KOPT-K1 (cell line): ENCODE results near the gene BFAR.
"Not testable (repeated sequence)": the region's sequence is repeated elsewhere in the genome, so short reads cannot be mapped to it uniquely, and the experiment has no call there.

ENCODE experiments used
- H3K27ac ChIP-seq: fragments of 200-600 bp; sonication (generic); 2 replicates; pipeline ENCODE4 v1.5.1; 2016; ENCODE audit warnings: antibody characterized with exemption, mild to moderate bottlenecking, low read depth, low read length; ENCODE audit not compliant: poor library complexity, severe bottlenecking
- H3K36me3 ChIP-seq: fragments of 200-600 bp; sonication (generic); 2 replicates; pipeline ENCODE4 v1.5.1; 2017; ENCODE audit warnings: antibody characterized with exemption, mild to moderate bottlenecking, low read length, moderate library complexity; ENCODE audit not compliant: insufficient read depth
- H3K9me3 ChIP-seq: fragments of 200-600 bp; sonication (generic); 2 replicates; pipeline ENCODE4 v1.5.1; 2017; ENCODE audit warnings: antibody characterized with exemption, low read length, mild to moderate bottlenecking; ENCODE audit not compliant: insufficient read depth, poor library complexity, severe bottlenecking

The BFAR gene

GRCh38 chr16:14628806-14629611 is 3.7 kb upstream of the BFAR start:
- peaks cover 46% of the 10 kb centered on the region for H3K36me3 ChIP-seq
- peak overlapping the region; percentile 82 for H3K27ac ChIP-seq
- H3K9me3 ChIP-seq: no peaks in the 10 kb centered on the region

DNA sequence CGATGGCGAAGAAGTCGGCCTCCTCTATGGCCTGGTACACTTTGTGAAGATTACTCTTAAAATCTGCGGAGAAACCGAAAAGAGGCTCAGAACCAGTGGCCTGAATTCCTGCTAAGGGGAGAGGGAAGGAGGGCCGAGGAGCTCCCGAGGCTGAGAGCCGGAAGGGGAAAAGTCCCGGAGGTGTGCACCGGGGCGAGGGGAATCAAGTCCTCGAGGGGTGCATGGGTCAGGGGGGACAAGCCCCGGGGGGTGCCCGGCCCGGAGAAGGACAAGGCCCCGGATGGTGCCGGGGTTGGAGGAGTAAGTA is 3.2 kb upstream of the BFAR start:
- no peaks in the 10 kb centered on the region for H3K9me3 ChIP-seq
- peaks cover 45% of the 10 kb centered on the region for H3K36me3 ChIP-seq
- peak overlapping the region; percentile 82 for H3K27ac ChIP-seq

GRCh38 chr16:14629919-14630619 is 2.7 kb upstream of the BFAR start, which contains the start of gene PARN:
Gene PARN, minus strand, starts transcription at chr16:14630260. Its CDS starts 135 bp downstream, at chr16:14630125.
- H3K9me3 ChIP-seq: no peaks in the 10 kb centered on the region
- H3K27ac ChIP-seq: peak within 1 kb of the TSS; percentile 82
- H3K36me3 ChIP-seq: peaks cover 45% of the 10 kb centered on the region

DNA sequence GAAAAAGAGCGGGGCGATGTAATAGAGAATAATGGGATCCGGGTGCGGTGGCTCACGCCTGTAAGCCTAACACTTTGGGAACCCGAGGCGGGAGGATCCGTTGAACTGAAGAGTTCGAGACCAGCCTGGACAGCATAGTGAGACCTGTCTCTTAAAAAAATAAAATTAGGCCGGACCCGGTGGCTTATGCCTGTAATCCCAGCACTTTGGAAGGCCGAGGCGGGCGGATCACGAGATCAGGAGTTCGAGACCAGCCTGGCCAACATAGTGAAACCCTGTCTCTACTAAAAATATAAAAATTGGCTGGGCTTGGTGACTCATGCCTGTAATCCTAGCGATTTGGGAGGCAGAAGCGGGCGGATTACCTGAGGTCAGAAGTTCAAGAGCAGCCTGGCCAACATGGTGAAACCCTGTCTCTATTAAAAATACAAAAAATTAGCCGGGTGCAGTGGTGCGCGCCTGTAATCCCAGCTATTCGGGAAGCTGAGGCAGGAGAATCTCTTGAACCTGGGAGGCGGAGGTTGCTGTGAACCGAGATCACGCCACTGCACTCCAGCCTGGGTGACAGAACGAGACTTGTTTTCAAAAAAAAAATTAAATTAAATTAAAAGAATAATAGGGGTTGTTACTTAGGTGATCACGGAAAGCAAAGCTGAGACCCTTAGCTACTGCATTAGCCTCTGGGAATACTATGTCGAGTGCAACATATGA is 2.0 kb upstream of the BFAR start:
- H3K36me3 ChIP-seq: peaks cover 45% of the 10 kb centered on the region

GRCh38 chr16:14634389-14634725 is 1.6 kb downstream of the BFAR start:
- H3K9me3 ChIP-seq: no peaks in the 10 kb centered on the region
- H3K27ac ChIP-seq: no peak overlapping the region
- H3K36me3 ChIP-seq: peaks cover 43% of the 10 kb centered on the region

More for the DNA sequence above, 2.0 kb upstream of the BFAR start:
- H3K9me3 ChIP-seq: not testable (repeated sequence)
- peak overlapping the region; percentile 82 for H3K27ac ChIP-seq

DNA sequence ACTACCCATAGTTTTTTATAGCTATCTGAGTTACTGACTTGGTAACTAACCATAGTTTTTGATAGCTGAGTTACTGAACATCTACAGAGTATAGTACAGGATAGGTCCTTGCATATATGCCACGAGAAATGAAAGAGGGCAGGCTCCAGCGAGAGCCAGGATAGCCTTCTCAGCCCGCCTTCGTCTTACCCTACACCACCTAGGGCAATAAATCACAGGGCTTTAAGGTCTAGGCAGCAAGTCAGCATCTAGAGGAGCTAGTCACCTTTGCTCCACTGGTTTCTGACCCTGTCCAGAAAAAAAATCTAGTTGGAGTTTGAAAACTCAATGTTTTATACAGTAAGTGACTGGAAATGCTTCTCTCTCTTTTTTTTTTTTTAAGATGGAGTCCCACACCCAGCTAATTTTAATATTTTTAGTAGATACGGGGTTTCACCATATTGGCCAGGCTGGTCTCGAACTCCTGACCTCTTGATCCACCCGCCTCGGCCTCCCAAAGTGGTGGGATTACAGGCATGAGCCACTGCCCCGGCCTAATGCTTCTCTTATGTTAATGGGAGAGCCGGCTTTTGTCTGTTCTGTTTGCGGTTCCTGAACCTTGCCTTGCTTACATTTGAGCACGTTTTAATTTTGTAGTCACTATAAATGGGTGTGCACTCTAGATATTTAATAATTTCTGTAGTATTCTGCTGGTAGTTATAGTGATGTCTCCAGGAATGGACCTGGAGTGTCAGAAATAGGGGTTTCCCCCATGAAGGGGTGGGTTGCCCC is 2.8 kb downstream of the BFAR start:
- Histone ChIP-seq H3K27ac (no peak overlapping the region), H3K36me3 (peaks cover 55% of the 10 kb centered on the region), H3K9me3 (no peaks in the 10 kb centered on the region)

DNA sequence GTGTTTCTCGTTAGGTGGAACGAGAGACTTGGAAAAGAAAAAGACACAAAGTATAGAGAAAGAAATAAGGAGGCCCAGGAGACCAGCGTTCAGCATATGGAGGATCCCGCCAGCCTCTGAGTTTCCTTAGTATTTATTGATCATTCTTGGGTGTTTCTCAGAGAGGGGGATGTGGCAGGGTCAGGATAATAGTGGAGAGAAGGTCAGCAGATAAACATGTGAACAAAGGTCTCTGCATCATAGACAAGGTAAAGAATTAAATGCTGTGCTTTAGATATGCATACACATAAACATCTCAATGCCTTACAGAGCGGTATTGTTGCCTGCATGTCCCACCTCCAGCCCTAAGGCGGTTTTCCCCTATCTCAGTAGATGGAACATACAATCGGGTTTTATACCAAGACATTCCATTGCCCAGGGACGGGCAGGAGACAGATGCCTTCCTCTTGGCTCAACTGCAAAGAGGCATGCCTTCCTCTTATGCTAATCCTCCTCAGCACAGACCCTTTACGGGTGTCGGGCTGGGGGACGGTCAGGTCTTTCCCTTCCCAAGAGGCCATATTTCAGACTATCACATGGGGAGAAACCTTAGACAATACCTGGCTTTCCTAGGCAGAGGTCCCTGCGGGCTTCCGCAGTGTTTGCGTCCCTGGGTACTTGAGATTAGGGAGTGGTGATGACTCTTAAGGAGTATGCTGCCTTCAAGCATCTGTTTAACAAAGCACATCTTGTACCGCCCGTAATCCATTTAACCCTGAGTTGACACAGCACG is 3.6 kb downstream of the BFAR start:
- peaks cover 62% of the 10 kb centered on the region for H3K36me3 ChIP-seq
- H3K27ac ChIP-seq, H3K9me3 ChIP-seq: not testable (repeated sequence)

DNA sequence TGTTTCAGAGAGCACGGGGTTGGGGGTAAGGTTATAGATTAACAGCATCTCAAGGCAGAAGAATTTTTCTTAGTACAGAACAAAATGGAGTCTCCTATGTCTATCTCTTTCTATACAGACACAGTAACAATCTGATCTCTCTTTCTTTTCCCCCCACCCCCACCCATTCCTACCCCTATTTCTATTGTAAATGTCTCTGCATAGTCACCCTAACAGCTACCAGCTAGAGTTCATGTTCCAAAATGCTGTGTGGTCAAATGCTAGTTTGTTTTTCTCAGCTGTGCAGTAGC is 4.1 kb downstream of the BFAR start:
- H3K27ac ChIP-seq, H3K9me3 ChIP-seq: not testable (repeated sequence)
- H3K36me3 ChIP-seq: peaks cover 66% of the 10 kb centered on the region

DNA sequence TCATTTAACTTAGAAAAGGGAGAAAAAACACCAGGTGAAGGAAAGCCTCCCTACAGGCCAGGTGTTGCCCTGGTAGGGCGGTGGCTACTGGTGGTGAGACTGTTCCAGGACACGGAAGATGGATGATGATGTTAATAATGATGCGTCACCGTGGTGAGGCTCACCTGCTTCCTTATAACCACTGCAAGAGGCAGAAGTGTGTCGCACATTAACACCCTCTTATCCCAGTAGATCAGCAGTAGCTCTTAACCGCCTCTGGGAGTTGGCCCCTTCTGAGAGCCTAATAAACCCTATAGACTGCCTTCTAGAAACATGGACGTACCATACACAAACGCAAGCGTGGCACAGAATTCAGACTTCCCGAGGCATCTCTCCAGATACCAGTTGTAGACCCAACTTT is 7.8 kb downstream of the BFAR start:
- Histone ChIP-seq H3K27ac (no peak overlapping the region), H3K36me3 (peaks cover 87% of the 10 kb centered on the region), H3K9me3 (no peaks in the 10 kb centered on the region)

DNA sequence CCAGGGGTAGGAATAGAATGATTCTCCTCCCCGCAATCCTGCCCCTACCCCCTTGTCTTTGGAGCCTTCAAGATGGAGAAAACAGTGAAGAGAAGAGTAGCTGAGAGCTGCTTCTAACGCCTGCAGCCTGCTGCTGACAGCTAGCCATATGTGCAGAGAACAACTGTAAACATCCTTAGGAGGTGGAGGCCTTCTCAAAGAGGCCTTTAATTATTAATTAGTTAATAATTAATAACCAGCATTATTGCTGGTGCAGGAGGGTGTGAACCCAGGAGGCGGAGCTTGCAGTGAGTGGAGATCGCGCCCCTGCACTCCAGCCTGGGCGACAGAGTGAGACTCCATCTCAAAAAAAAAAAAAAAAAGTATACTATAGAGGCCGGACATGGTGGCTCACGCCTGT is 8.5 kb downstream of the BFAR start:
- Histone ChIP-seq H3K9me3 (no peaks in the 10 kb centered on the region), H3K36me3 (peaks cover 88% of the 10 kb centered on the region), H3K27ac (no peak overlapping the region)

GRCh38 chr16:14641926-14642325 is 9.2 kb downstream of the BFAR start:
- H3K9me3 ChIP-seq: no peaks in the 10 kb centered on the region
- no peak overlapping the region for H3K27ac ChIP-seq
- H3K36me3 ChIP-seq: peaks cover 95% of the 10 kb centered on the region

DNA sequence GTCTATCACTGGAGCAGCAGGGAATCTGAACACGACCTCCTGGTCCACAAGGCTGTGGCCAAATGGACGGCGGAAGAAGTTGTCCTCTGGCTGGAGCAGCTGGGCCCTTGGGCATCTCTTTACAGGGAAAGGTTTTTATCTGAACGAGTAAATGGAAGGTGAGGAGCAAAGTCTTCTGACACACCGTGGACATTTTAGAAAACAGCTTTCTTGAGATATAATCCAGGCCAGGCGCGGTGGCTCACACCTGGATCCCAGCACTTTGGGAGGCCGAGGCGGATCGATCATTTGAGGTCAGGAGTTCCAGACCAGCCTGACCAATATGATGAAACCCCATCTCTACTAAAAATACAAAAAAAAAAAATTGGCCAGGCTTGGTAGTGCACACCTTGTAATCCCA is 17.1 kb downstream of the BFAR start:
- no peak overlapping the region for H3K27ac ChIP-seq

DNA sequence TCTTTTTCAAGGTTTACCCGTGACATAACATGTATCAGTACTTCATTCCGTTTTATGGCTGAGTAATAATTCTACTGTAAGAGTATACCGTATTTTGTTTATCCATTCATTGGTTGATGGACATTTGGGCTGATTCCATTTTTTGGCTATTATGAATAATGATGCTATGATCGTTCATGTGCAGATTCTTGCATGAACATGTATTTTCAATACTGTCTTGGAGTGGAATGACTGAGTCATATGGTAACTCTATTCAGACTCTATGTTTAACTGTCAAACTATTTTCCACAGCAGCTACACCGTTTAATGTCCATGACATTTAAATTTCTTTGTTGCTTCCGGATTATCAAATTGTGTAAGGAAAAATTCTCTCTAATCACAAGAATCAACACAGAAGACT is 17.9 kb downstream of the BFAR start:
- H3K27ac ChIP-seq: no peak overlapping the region
- no peaks in the 10 kb centered on the region for H3K9me3 ChIP-seq
- peaks cover 95% of the 10 kb centered on the region for H3K36me3 ChIP-seq

More for the DNA sequence above, 17.1 kb downstream of the BFAR start:
- Histone ChIP-seq H3K36me3 (peaks cover 96% of the 10 kb centered on the region), H3K9me3 (no peaks in the 10 kb centered on the region)

GRCh38 chr16:14652726-14653125 is 20.0 kb downstream of the BFAR start:
- Histone ChIP-seq H3K27ac (no peak overlapping the region), H3K36me3 (peaks cover 95% of the 10 kb centered on the region), H3K9me3 (no peaks in the 10 kb centered on the region)
